Esophagus (tissue), 2 donors: ENCODE data around the gene SAMHD1. TPM values are rescaled to one million over a fixed set of nuclear protein-coding genes. Genes with fewer than 3 reads are reported as not detected.
"Not testable (repeated sequence)": the region's sequence is repeated elsewhere in the genome, so short reads cannot be mapped to it uniquely, and the experiment has no call there.

Source experiments
- H3K27ac ChIP-seq, 2 donors: one replicate each; pipeline ENCODE4 v1.5.1; 2013; ENCODE audit warnings: low read depth in 2 of 2, mild to moderate bottlenecking in 2 of 2, inconsistent platforms in 1 of 2, low read length in 1 of 2, moderate library complexity in 1 of 2
- H3K27me3 ChIP-seq, 2 donors: one replicate each; pipeline ENCODE4 v1.6.1; 2013; ENCODE audit warnings: low read length in 2 of 2, control low read depth in 1 of 2, mild to moderate bottlenecking in 1 of 2; ENCODE audit not compliant: insufficient read depth in 2 of 2, control insufficient read depth in 1 of 2
- H3K36me3 ChIP-seq, 2 donors: one replicate each; pipeline ENCODE4 v1.6.1; 2013; ENCODE audit warnings: low read length in 1 of 2; ENCODE audit not compliant: control insufficient read depth in 2 of 2, insufficient read depth in 2 of 2
- H3K4me1 ChIP-seq, 2 donors: one replicate each; pipeline ENCODE4 v1.6.1; 2013; ENCODE audit warnings: low read length in 1 of 2; ENCODE audit not compliant: control insufficient read depth in 2 of 2, insufficient read depth in 2 of 2
- H3K4me3 ChIP-seq, 2 donors: one replicate each; pipeline ENCODE4 v1.5.1; 2013; ENCODE audit warnings: low read length in 2 of 2, mild to moderate bottlenecking in 2 of 2, low read depth in 1 of 2, moderate library complexity in 1 of 2
- H3K9me3 ChIP-seq, 2 donors: one replicate each; pipeline ENCODE4 v1.6.1; 2013; ENCODE audit warnings: mild to moderate bottlenecking in 2 of 2, low read depth in 1 of 2, low read length in 1 of 2, moderate library complexity in 1 of 2; ENCODE audit not compliant: control insufficient read depth in 2 of 2, insufficient read depth in 1 of 2
- WGBS, 2 donors: extraction: QIAGEN DNeasy Blood & Tissue Kit; methylation state at CpG; one replicate each; pipeline ENCODE4 v1.1.7; 2013; 5-methylcytosine and 5-hydroxymethylcytosine counted together
- polyA plus RNA-seq, 2 donors: library from polyadenylated mRNA; stranded (reverse); fragments of 200-250 nt; gene quantifications; one replicate each; pipeline ENCODE4 v1.2.3, GENCODE V29; 2013
- donor health status: healthy with polysubstance abuse.
- donor health status: Bipolar disorder and iron deficiency.

The SAMHD1 gene
- polyA plus RNA-seq, 2 donors: 25.2 to 29.2 TPM

DNA sequence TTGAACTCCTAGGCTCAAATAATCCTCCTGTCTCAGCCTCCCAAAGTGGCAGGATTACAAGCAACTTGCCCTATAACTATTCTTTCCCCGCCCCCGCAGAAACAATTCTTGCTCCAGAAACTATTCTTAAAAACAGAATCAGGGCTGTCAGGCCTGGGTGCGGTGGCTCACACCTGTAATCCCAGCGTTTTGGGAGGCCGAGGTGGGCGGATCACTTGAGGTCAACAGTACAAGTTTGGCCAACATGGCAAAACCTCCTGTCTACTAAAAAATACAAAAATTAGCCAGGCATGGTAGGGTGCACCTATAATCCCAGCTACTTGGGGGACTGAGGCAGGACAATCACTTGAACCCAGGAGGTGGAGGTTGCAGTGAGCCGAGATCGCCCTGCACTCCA, 31.2 kb downstream of the SAMHD1 start:
- H3K27ac ChIP-seq: no peak overlapping the region
- H3K4me1 ChIP-seq: no peaks in the 10 kb centered on the region
- 89 to 94% methylated on average over 8 of the region's 8 CpGs for WGBS, 2 donors
- no peak overlapping the region for H3K4me3 ChIP-seq
- no peaks in the 10 kb centered on the region for H3K27me3 ChIP-seq
- no peaks in the 10 kb centered on the region for H3K9me3 ChIP-seq
- peaks cover 0 to 5% of the 10 kb centered on the region in 2 donors for H3K36me3 ChIP-seq

DNA sequence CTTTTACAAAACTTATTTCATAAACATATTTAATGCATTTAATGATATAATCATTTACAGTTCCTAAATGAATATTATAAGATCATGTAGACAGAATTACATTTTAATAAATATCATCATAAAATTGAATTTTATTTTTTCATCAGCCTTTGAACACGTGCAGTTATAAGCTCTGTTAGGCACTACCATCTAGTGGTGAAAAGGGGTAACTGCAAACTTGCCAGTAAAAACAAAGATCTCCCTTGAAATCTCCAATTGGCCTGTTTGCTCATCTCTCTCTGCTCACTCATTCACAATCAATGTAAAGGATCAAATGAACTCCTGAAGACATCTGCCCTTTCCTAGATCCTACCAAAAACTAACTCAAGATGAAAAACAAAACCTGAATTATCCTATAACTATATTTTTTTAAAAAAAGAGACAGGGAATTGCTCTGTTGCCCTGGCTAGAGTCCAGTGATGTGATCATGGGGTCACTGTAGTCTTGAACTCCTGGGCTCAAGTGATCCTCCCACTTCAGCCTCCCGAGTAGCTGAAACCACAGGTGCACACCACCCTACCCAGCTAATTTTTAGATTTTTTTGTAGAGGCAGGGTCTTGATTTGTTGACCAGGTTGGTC, 31.7 kb downstream of the SAMHD1 start:
- Histone ChIP-seq H3K4me3 (no peak overlapping the region), H3K4me1 (no peaks in the 10 kb centered on the region), H3K27ac (no peak overlapping the region), H3K27me3 (no peaks in the 10 kb centered on the region), H3K9me3 (no peaks in the 10 kb centered on the region), H3K36me3 (peaks cover 0 to 4% of the 10 kb centered on the region in 2 donors)
- 2 to 5% methylated on average over 2 of the region's 2 CpGs for WGBS, 2 donors

DNA sequence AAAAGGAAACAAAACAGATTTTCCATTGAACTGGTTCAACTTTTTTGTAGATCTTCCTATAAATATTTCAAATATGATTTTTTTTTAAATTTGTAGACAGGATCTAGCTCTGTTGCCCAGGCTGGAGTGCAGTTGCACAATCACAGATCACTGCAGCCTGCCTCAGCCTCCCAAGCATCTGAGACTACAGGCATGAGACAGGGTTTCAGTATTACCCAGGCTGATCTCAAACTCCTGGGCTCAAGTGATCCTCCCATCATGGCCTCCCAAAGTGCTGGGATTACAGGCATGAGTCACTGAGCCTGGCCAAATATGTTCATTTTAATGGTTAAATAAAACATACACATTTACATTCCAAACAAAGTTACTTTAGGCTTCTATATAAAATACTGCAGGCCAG, 33.6 kb downstream of the SAMHD1 start:
- no peaks in the 10 kb centered on the region for H3K9me3 ChIP-seq
- peaks cover 0 to 4% of the 10 kb centered on the region in 2 donors for H3K36me3 ChIP-seq
- H3K4me1 ChIP-seq: no peaks in the 10 kb centered on the region
- H3K27ac ChIP-seq: no peak overlapping the region
- no peaks in the 10 kb centered on the region for H3K27me3 ChIP-seq
- no peak overlapping the region for H3K4me3 ChIP-seq

DNA sequence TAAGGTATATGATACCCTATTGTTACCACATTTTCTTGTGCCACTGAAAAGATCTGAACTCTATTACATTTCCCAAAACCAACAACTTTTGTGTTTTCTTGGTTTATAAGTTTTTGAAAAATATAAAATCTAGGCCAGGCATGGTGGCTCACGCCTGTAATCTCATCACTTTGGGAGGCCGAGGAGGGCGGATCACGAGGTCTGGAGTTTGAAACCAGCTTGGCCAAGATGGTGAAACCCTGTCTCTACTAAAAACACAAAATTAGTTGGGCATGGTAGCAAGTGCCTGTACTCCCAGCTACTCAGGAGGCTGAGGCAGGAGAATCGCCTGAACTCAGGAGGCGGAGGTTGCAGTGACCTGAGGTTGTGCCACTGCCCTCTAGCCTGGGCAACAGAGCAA, 34.3 kb downstream of the SAMHD1 start:
- H3K4me1 ChIP-seq: no peaks in the 10 kb centered on the region
- no peak overlapping the region for H3K4me3 ChIP-seq
- WGBS, 2 donors: 94 to 97% methylated on average over 6 of the region's 6 CpGs
- H3K27me3 ChIP-seq: no peaks in the 10 kb centered on the region
- H3K9me3 ChIP-seq: no peaks in the 10 kb centered on the region
- H3K36me3 ChIP-seq: peaks cover 0 to 4% of the 10 kb centered on the region in 2 donors
- H3K27ac ChIP-seq: no peak overlapping the region

DNA sequence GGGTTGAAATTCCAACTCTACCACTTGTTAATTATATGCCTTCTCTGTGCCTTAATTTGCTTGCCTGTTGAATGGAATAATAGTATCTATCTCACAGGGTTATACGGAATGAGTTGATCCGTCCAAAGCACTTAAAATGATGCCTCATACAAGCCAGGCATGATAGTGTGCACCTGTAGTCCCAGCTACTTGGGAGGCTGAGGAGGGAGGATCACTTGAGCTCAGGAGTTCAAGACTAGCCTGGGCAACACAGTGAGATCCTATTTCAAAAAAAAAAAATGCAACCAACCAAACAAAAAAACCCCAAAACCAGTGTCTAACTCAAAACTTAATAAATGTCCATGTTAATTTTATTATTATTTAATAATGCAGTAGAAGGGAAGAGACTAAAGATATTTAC, 35.3 kb downstream of the SAMHD1 start:
- 96 to 100% methylated on average over 2 of the region's 2 CpGs for WGBS, 2 donors
- H3K36me3 ChIP-seq: peaks cover 2 to 4% of the 10 kb centered on the region in 2 donors

DNA sequence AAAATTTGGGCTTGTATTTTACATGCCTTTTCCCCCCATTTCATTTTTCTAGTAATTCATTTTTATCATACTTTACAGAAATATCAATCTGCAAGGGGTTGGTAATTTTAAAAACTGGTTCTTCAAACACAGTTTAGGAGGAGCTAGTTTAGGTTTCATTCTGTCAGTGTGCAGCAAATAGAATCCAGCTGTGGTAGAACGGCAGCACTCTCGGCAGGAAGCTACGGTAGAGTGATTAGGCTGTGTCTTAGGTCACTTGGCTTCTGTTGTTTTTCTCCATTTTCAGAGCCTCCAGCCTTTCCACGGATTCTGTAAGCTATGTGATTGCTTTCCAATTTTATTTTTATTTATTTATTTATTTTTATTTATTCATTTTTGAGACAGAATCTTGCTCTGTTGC, 42.9 kb downstream of the SAMHD1 start:
- Histone ChIP-seq H3K27me3 (no peaks in the 10 kb centered on the region), H3K9me3 (no peaks in the 10 kb centered on the region), H3K4me3 (no peak overlapping the region), H3K36me3 (peaks cover 0 to 7% of the 10 kb centered on the region in 2 donors), H3K4me1 (no peaks in the 10 kb centered on the region), H3K27ac (no peak overlapping the region)
- WGBS, 2 donors: 65 to 66% methylated on average over 4 of the region's 4 CpGs

More for the DNA sequence above, 35.3 kb downstream of the SAMHD1 start:
- H3K4me3 ChIP-seq: no peak overlapping the region
- no peaks in the 10 kb centered on the region for H3K4me1 ChIP-seq
- H3K27me3 ChIP-seq: no peaks in the 10 kb centered on the region
- H3K9me3 ChIP-seq: no peaks in the 10 kb centered on the region
- no peak overlapping the region for H3K27ac ChIP-seq

DNA sequence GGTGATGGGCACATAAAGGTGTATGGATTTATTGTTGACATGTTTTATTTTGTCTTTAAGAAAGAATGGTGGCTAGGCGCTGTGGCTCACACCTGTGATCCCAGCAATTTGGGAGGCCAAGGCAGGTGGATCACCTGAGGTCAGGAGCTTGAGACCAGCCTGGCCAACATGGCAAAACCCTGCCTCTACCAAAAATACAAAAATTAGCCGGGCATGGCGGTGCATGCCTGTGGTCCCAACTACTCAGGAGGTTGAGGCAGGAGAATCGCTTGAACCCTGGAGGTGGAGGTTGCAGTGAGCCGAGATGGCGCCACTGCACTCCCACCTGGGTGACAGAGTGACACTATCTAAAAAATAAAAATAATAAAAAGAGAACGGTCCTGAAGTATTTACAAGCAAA, 45.4 kb downstream of the SAMHD1 start:
- not testable (repeated sequence) for H3K4me3 ChIP-seq, H3K4me1 ChIP-seq, H3K27ac ChIP-seq, H3K27me3 ChIP-seq, H3K36me3 ChIP-seq, H3K9me3 ChIP-seq
- 97 to 98% methylated on average over 7 of the region's 7 CpGs for whole genome bisulfite sequencing, 2 donors

DNA sequence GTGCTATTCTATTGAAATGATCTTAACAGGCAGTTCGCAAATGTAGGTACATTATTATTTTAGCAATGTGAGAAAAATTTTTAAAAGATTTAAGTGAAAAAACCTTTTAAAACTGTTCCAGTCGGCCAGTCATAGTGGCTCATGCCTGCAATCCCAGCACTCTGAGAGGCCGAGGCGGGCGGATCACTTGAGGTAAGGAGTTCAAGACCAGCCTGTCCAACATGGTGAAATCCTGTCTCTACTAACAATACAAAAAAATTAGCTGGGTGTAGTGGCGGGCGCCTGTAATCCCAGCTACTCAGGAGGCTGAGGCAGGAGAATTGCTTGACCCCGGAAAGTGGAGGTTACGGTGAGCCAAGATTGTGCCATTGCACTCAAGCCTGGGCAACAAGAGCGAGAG, 45.9 kb downstream of the SAMHD1 start:
- not testable (repeated sequence) for H3K36me3 ChIP-seq, H3K27ac ChIP-seq, H3K4me1 ChIP-seq, H3K4me3 ChIP-seq, H3K27me3 ChIP-seq, H3K9me3 ChIP-seq
- 95 to 97% methylated on average over 10 of the region's 10 CpGs for WGBS, 2 donors

DNA sequence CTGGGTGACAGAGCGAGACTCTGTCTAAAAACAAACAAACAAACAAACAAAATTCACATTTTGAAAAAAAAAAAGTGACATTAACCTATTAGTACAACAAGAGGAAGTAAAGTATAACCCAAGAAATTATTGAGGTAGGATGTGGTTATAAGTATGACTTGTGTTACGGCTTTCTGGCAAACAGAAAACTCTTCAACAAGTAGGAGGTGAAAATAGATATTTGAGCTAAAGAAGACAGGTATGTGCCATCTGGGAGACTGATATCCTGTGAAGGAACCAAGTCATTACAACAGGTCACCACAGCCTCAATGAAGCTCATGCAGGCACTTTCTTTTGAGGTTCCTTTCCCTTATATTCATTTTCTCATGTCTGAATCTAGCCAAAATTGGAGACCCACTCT, 46.8 kb downstream of the SAMHD1 start:
- 85 to 89% methylated on average over 2 of the region's 2 CpGs for WGBS, 2 donors
- peaks cover 5% of the 10 kb centered on the region in 2 donors for H3K36me3 ChIP-seq
- H3K4me3 ChIP-seq: no peak overlapping the region
- no peaks in the 10 kb centered on the region for H3K27me3 ChIP-seq
- H3K4me1 ChIP-seq: no peaks in the 10 kb centered on the region
- no peaks in the 10 kb centered on the region for H3K9me3 ChIP-seq
- no peak overlapping the region for H3K27ac ChIP-seq

DNA sequence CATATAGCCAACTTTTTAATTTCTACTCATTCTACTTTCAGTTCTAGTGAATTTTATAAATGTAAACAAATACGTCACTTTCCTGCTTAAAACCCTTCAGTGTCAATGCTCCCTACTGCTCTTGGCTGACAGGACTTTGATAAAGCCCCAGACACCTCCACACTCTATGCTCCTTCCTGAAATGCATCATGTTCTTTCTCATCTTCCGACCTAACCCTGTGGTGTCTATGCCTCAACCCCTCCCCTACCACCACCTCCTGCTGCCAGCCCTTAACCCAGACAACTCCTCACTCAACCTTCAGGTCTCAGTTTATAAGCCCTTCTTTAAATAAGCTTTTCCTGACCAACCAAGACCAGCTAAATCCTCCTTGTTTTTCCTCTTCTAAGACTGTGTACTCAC, 56.5 kb downstream of the SAMHD1 start:
- H3K36me3 ChIP-seq: peaks cover 10 to 17% of the 10 kb centered on the region in 2 donors
- no peaks in the 10 kb centered on the region for H3K4me1 ChIP-seq
- no peak overlapping the region for H3K4me3 ChIP-seq
- 69 to 79% methylated on average over 2 of the region's 2 CpGs for WGBS, 2 donors
- no peaks in the 10 kb centered on the region for H3K27me3 ChIP-seq
- H3K27ac ChIP-seq: no peak overlapping the region
- no peaks in the 10 kb centered on the region for H3K9me3 ChIP-seq
